Stimulated activated CD4-positive, alpha-beta T cell treated with anti-CD3 and anti-CD28 coated beads, Interleukin-4, amount 100 ng/mL, for 48 hours (primary cell): Measurements from ENCODE around the gene ICA1.
A peak's percentile ranks its signal among the peaks of the same experiment; 100 is the strongest.

Source experiments
- DNase-seq, 2 donors: peaks; one replicate each; pipeline ENCODE4 v3.0.0-alpha.2; 2020; ENCODE audit warnings: low read depth in 2 of 2

ICA1 gene

DNA sequence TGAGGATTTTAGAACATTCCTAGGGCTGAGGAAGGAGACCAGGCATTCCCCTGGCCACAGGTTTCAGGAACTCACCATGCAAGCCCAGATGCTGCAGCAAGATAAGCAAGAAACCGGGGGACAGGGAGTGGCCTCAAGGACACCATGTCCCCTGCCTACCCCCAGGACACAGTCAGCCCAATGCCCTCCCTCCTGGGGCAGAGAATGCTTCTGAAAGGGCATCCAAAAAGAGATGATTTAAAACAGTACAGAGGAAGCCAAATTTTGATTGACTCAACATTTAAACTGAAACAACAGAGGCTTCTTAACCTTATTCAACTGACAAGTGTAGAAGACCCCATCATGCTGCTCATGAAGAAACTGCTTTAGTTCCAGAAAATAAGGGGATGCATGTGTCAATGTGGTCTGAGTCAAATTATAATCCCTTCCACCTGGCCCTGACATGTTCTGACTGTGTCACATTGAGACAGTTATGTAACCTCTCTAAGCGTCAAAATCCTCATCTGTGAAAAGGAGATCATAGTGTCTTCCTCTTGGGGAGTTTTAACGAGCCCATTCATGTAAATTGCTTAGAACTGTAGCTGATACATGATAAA, 60.0 kb downstream of the ICA1 start:
- no peak for DNase-seq

DNA sequence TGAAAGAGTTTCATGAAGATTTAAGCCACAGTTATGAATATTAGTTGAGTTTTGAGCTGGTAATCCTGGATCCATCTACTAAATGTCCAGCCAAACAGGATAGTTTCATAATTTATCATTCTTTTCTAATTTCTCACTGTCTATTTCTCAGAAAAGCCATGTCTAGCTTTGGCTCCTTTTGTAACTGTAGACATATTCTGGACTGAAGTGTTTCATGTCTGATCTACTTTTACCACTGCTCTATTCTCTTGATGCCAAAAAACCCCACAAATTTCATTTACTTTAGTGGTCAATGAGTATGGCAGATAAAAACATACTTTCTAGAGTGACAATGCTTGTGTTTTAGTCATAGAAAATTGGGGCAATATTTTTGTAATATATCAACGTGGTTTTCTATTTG, 61.2 kb downstream of the ICA1 start:
- DNase-seq: no peak

DNA sequence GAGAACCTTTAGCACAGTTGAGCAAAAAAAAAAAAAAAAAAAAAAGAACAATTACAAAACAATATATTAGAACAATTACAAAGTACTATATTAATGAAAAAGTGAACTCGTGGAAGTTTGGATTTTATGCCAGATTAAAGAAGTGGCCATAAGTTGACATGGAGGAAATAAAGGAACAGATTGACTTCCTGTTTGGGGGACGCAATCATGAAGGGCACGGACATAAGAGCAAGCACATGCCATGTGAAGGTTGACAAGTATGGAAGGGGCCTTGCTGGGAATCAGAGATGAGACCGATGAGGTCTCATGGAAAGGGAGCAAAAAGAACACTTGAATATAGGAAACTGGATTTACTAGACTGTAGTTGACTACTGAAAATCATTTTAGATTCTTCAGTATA, 61.7 kb downstream of the ICA1 start:
- DNase-seq: no peak

DNA sequence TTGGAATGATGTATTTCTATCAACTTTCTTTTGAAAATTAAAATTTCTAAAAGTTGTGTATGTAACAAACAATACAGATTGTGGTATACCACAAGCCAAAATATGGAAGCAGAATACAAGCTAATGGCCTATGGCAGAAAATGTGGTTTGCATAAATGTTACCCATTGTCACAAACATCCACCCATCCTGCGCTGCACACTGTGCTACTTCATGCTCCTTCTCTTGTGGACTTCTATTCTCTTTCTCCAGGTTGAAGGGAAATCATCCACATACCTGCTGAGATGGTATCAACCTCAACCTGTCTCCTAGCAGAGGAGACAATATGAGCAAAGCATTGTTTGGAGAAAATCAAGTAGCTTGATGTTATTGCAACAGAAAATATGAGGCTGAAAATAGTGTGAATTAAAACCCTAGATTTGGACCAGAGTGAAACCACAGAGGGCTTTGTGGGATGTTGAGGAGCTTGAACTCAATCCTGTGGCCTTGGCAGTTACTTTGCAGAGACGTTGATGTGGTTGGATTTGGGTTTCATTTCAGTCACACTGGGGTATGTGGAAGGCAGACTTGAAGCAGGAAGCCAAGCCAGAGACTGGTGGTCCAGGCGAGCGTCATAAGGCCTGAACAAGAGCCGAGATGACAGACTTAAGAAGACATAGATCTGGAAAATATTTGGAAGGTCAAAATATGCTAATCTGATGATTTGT, 63.8 kb downstream of the ICA1 start:
- no peak for DNase-seq

DNA sequence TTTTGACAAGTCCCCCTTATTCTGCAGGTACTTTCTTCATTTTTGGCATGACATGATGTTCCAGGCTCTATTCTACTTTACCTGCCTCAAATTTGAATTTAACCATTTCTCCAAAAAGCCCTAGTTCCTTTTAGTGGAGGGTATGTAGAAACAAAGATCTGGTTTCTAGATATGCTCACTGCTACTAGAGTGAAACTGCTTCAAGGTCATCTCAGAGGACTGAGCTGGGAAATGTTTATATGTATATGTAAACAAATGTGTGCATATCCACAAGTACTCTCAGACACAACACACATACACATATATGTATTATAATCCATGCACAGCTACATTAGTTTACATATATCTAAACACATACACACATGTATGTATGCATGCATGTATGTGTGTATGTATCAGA, 69.1 kb downstream of the ICA1 start:
- DNase-seq: no peak

DNA sequence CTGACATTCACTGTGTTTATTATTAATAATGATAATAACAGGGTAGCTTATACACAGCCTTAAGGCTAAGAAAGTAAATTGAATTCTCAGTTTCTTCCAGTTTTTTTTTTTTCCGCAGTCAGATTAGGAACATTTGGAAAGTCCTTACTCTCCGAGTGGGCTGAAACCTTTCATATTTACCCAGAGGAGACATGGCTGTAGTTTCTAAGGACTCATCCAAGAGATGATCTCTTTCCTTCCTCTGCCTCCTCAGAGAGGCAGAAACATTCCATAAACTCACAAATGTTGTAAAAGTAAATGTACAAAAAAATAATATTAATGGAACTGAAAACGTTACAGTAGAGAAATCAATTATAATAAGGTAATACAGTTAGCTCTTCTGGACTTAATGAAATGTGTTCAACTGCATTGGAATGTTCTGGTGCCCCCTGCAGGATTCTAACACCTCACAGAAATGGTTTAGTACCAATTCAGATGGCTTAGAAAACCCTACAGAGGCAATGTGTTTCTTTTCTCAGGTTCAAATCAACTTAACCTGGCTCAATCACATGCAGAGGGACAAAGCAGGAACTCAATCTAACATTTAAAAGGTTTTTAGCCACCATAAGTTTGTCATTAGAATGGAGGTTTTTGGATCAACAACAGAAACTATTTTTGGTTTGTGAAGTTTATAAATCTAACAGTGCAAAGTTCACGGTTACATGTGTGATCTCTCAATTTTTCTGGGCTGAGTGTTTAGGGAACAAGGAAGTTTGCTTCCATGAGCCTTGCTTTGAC, 71.7 kb downstream of the ICA1 start:
- peak; percentile 22 to 29 for DNase-seq

DNA sequence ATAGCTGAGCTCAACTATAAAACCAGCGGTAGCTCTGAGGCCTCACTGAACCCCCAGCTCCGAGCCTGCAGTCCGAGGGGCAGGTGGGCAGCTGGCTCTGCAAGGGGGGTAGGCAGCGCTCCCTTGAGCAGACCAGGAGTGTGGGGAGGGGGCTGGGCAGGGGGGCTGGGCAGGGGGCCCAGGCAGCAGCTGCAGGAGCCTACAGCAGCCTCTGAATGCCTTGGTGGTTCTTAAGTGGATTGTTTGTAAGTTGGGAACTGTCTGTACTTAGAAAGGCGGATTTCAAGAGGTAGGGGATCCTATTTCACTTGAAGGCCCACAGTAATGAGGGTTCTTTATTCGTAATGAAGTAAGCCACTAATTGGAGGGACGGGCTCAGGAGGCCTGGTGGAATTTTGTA, 72.3 kb downstream of the ICA1 start:
- no peak for DNase-seq

DNA sequence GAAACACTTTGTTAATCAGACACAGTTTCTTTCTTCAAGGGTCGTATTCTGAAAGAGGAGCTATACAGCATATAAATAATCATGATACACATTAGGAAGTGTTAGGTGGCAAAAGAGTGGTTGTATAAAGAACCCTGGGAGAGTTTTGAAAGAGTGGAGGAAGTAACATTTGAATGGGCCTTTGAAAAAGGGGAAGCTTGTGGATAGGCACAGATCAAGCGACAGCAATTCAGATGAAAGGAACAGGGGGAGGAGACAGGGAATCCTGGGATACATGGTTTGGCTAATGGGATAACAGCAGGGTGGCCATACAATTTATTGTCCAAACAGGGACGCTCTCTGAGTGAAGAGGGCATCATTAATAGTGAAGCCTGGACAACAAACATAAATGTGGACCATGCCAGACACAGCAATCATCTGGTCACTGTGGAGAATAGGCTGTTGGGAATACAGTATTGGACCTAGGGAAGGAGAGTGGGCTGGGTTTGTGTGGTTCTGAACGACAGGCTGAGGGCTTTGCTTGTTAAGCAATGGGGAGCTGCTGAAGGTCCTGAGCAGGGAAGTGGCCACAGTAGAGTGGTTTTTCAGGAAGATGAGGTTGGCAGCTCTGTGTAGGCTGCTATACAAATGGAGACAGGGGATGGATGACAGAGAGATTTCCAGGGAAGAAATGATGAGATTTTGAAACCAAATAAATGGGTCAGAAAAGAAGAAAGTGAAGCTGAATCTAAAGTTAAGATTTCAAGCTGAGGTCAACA, 75.9 kb downstream of the ICA1 start:
- no peak for DNase-seq

DNA sequence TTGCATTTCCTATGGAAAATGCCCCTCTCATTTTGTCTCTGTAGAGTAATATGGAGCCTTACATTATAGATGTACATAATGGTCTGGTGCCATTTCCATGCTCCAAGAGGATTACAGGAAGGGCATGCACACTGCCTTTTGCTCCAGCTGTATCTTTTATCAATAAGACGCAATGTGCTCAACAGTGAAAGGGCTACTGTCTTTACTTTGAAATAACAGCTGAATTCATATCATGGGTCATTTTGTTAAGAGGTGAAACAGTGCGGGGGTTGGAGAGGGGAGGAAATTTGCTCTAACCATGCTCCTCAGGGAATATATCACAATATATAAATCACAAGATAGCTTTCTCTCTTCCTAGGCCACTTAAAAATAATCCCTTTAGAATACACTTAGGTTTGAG, 77.7 kb downstream of the ICA1 start:
- no peak for DNase-seq

DNA sequence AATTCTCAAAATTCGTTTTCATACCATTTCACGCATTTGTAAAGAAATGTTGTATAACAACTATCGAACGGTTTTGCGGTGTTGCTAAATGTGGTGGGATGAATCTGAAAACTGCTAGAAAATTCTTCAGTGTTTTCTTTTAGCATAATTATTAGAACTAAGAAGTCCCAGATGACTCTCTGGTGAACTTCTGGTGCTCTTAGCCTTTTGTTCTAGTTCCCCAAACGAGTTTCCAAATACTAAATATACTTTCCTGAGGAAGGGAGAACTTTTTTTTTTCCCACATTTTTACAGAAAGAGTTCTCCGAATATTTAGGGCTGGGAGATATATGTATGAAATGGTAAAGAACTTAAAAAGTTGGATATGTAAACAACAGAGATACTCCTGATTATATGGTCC, 82.5 kb downstream of the ICA1 start:
- DNase-seq: no peak

DNA sequence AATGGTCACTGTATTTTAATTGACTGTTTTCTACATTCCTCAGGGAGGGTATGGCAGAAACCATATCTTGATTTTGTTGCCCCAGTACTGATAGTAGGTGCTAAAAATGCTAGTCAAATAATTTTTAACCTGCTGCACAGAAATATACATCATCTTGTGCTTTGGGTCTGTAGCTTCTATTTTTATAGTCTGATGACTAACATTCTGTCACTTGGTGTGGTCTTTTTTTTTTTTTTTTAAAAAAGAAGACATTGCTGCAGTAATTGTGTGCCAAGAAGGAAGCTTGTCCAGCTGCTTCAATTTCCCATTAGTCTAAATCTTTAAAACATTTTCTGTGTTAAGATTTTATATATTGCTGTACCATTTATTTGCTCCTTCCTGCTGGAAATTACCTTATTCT, 83.6 kb downstream of the ICA1 start:
- no peak for DNase-seq

DNA sequence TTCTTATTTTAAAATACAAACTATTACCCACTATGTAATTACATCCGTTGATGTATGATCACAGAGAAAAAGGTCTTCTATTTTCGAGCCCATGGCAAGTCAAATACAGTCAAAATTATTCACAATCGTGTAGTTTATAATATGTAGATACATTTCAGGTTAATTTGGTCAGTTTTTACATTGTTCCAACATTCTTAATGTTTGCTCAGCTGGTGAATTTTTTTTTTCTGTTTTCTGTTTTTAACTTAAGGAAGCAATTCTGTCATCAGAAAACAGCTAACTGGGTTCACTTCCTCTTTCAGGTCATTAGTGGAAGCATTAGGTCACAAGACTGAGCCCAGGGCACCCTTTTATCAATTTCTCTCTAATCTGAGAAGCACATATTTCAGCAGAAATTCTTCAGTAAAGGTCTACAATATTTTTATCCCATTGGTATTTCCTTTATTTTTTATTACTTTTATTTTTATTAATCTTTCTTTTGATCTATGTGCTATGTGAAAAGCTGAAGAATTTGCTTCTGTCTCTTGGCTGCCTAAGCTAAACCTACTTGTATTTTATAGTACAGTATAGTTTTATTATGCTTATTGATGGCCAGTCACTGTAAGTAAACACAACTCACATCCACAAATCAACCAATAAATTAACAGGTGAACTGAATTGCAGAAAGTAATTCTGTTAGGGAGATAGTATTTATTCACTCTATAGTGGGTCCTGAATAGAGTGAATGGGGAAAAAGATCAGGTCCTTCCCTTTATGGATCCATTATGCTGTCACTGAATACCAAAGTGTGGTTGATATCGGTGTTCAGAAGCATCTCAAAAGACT, 84.6 kb downstream of the ICA1 start:
- no peak for DNase-seq

DNA sequence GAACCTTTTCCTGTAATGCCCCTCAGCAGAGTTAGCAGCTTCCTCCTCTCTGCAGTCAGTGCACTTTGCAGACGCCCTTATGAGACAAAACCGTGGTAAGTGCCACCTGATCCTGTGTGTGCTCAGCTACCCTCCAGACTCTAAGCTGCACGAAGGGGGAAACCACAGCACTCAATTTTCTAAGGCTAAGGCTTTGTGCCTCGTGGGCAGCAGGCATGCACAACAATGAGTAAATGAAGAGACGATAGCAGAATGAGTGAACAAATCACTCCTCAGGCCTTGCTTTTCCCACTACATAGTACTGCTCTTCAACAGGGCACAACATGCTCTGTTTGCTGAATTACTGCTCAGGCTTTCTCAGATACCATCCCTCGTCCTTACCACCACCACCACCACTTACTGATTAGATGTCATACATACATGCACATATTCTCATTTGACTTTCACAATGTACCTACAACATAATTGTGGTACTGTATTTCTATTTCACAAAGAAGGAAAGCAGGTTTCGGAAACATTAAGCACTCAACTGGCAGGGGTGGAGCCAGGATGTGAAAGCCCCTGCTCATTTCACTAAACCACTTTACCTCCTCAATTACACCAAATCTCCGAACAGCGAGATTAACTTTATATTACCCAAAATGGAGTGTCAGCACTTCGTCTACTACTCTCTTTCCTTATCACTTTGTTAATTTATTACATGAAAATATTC, 85.4 kb downstream of the ICA1 start:
- DNase-seq: peak; percentile 24 to 40

DNA sequence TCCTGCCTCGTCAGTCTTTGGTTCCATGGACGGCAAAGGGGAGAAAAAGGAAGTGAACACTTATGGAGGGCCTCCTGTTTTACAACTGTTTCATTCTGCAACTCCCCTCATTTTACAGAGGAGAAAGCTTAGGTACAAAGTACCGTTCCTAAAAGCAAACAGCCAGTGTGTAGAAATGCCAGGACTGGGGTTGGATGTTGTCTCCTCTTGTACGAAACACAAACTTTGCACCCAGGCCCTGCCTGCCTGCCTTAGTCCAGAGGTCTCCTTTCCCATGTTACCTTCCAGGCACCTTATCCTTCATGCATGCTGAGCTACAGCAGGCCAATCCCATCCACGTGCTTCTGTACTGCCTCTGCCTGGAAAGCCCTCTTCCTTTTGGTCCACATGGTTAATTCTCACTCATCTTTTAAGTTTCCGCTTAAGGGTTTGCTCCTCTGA, 86.0 kb downstream of the ICA1 start:
- DNase-seq: no peak

DNA sequence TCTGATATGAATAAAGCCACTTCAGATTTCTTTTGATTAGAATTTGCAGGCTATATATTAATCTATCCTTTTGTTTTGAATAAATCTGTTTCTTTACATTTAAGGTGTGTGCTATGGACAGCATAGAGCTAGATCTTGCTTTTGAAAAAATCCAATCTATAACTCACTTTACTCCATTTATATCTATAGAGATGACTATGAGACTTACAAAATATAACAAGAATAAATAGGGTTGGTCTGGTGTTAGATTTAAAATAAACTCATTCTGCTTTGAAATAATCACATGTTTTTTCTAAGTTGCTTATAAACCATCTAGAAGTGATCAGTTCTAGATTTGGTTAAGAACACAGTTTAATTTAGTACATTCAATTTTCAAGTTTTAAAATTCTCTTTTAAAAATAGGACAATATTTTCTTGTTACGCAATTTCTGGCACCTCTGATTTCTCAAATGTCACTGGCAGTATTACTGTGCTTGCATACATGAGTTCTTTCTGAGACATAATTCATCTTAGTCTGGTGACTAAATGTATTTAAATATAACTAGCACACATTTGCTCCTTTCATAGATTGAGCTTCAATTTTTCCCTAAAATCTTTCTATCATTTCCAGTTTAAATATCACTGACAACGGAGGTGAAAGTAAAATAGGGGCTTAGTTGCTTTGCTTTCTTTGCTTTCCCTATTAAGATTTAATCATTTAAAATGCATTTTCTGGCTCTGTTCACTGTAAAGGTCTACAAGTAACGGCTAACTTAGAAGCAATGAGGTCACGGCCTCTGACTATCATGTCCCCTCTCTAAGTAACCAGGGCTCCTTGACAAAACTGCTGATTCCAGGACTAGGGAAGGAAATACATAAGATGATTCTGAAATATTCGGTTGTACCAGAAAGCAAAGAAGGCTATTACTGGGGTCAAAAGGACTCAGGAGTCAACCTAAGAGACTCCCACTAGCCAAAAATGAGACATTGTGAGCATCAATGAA, 89.3 kb downstream of the ICA1 start:
- DNase-seq: no peak

DNA sequence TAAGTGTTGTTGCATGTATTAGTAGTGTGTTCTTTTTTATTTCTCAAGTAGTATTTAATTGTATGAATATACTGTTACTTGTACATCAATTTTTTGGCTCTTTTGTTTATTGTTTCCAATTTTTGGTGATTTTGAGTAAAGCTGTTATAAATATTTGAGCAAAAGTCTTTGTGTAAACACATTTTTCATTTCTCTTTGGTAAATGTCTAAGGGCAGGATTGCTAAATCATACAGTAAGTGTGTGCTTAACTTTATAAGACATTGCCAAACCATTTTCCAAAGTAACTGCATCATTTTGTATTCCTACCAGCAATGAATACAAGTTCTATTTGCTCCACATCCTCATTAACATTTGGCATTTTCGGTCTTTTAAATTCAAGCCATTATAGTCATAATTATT, 92.8 kb downstream of the ICA1 start:
- no peak for DNase-seq

DNA sequence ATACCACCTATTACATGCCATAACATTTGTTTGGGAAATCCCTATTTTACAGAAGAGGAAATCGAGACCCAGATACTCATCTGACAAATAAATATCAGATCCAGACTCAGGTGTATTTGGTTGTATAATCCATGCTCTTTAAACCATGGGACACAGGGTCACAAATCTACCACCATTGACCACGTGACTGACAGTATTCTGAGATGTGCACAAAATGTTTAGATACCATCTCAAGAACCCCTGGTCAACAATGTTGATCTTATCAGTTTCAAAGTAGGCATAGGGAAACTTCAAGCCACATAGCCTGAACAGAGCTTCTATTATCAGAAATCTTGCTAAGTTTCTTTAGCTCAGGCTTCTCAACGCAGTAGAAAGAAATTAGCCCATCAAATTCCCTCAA, 93.6 kb downstream of the ICA1 start:
- DNase-seq: no peak

DNA sequence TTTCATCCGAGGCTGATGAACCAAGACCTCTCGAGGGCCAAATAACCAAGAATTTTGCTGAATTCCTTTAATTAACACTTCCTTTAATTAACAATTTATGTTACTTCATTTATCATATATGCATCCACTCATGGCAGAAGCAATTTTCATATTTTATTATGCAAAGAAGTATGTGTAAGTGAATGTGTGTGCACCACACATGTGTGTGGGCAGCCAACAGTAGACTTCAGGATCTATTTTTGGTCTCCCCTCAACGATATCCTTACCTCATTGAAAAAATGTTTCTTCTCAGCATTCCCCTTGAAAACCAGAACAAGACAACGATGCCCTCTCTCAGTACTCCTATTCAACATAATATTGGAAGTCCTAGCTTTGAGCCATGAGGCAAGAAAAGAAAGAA, 96.8 kb downstream of the ICA1 start:
- no peak for DNase-seq

DNA sequence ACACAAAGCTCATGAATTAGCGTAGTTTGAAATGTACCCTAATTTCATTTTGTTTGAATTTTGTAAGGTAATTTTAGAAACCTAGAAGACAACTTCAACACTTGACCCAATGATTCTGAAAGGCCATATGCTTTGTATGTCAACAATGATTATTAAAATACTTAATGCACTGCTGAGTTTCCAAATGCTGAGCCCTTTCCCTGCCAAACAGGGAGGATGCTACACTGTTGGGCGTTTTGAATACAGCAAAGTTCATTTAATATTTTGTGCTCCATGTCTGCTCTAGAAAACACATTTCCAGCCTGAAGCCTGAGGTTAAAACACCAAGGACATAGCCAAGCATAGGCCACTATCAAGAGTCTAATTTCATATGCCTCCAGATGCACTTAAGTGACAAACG, 99.8 kb downstream of the ICA1 start:
- no peak for DNase-seq
